ENCODE measurements around the gene GALNT10.

GRCh38 chr5:154451957-154452356 lies 261.4 kb downstream of the GALNT10 start:
- TF ChIP-seq CTCF (IDR thresholded peaks at IDR 0.05; ENCODE audit: insufficient read depth, low read depth, low read length): no peak
- no peak for TF ChIP-seq EZH2 (IDR thresholded peaks at IDR 0.05; ENCODE audit: insufficient read depth, low read length)
